Hepatocyte (in vitro differentiated cells): ENCODE results near the gene SEPTIN10.

ENCODE experiments used
- EZH2 ChIP-seq: fragments of 200-600 bp; sonication (generic); IDR thresholded peaks from 2 replicates; pipeline ENCODE4 v1.6.1; 2016; ENCODE audit warnings: antibody characterized with exemption, mild to moderate bottlenecking, borderline replicate concordance
- EZH2phosphoT487 ChIP-seq: fragments of 200-600 bp; sonication (generic); IDR thresholded peaks from one replicate; pipeline ENCODE4 v1.6.1; 2018; ENCODE audit warnings: antibody characterized with exemption, mild to moderate bottlenecking, low read depth, moderate library complexity; ENCODE audit not compliant: unreplicated experiment, severe bottlenecking
- TF ChIP-seq, protein P1 (sequence below): fragments of 200-600 bp; sonication (generic); IDR thresholded peaks from 2 replicates; pipeline ENCODE4 v1.5.1; 2016; ENCODE audit warnings: antibody characterized with exemption, mild to moderate bottlenecking; ENCODE audit not compliant: poor library complexity

- TF ChIP-seq EZH2 (no peak), EZH2phosphoT487 (no peak)
- TF ChIP-seq, protein P1, sequence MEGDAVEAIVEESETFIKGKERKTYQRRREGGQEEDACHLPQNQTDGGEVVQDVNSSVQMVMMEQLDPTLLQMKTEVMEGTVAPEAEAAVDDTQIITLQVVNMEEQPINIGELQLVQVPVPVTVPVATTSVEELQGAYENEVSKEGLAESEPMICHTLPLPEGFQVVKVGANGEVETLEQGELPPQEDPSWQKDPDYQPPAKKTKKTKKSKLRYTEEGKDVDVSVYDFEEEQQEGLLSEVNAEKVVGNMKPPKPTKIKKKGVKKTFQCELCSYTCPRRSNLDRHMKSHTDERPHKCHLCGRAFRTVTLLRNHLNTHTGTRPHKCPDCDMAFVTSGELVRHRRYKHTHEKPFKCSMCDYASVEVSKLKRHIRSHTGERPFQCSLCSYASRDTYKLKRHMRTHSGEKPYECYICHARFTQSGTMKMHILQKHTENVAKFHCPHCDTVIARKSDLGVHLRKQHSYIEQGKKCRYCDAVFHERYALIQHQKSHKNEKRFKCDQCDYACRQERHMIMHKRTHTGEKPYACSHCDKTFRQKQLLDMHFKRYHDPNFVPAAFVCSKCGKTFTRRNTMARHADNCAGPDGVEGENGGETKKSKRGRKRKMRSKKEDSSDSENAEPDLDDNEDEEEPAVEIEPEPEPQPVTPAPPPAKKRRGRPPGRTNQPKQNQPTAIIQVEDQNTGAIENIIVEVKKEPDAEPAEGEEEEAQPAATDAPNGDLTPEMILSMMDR, result no peak
Observed at GRCh38 chr2:109522063-109522374, 91.7 kb downstream of the SEPTIN10 start.
